GM18511 (cell line): ENCODE results near the gene LILRA5.
"Not testable (repeated sequence)": the region's sequence is repeated elsewhere in the genome, so short reads cannot be mapped to it uniquely, and the experiment has no call there.

Experiments
- ATAC-seq: cut with Tn5 transposase; IDR thresholded peaks from one replicate; pipeline ENCODE4 v1.9.1; 2021; ENCODE audit warnings: mild to moderate bottlenecking, moderate library complexity; ENCODE audit not compliant: unreplicated experiment

Gene LILRA5

DNA sequence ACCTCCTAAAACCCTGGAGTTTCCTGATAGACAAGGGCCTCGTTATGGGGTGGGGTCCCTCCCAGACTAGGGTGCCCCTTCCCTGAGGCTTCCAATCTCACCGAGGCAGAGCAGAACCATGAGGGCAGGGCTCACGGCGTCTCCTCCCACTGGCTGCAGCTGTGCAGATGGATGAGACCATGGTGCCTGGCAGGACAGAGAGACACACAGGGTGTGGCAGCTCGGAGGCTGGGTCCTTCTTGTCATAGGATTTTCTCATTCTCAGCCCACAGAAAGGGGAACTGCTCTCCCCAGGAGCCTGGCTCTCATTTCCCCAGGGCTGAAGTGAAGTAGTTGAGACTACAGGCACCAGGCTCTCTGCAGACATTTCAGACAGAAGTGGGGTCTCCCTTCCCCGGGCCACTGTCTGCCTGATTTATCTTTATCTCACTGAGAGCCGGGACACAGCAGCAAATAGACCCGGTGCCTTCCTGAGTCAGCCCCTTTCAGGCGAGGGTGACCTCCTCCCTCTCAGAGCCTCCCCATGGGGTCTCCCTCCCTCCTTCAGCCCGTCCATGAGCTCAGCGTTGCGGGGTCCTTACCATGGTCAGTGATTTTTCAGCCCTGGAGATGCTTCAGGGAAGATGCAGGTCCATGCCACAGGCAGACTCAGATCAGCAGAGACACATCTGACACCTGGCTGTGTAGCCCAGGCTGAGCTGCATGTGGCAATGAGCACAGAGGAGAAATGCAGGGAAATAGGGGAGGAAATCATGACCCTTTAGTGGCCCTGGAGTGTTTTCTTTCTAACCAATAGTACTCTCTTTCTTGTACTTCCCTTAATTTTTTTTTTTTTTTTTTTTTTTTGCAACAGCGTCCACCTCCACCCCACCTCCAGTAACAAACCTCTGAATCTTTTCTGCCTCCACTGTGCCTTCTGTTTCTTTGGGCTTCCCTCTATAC lies at the start of gene LILRA5:
TSS of gene LILRA5 (minus strand) at position 731 of the 942 bp plus-strand sequence. CDS start at position 584, 147 bp downstream.
- no peak for ATAC-seq

DNA sequence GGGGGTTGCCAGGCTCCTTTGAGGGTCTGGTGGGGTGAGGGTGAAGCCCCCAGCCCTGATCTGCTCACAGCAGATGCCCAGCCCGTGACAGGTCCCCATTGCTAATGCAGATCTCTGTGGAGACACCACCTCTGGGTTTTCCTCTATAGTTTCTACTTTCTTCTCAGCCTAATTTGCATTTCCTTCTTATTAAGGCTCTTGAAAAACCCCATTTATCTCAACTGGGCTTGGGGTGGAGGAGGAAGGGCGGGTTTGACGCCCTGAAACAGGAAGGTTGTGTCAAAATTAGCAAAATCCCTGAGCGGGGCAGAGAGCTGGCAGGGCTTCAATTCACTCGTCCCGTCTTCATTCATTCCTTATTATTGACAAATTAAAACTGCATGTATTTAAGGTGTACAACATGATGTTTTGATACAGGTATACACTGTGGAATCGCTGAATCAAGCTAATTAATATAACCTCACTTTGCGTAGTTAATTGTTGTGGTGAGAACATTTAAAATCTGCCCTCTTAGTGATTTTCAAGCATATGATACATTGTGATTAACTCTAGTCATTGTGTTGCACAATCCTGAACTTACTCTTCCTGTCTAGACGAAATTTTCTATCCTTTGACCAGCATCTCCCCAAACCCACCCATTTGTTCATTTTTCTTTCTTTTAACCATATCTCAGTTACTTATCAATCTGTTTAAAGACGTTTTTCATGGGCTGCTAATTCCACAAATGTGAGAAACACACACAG lies 48.9 kb upstream of the LILRA5 start:
- ATAC-seq, result not testable (repeated sequence)

- peak; percentile 54 for ATAC-seq
Measured at GRCh38 chr19:54359149-54359820, 46.3 kb upstream of the LILRA5 start.

- no peak for ATAC-seq
Measured at GRCh38 chr19:54357381-54357780, 44.4 kb upstream of the LILRA5 start.

DNA sequence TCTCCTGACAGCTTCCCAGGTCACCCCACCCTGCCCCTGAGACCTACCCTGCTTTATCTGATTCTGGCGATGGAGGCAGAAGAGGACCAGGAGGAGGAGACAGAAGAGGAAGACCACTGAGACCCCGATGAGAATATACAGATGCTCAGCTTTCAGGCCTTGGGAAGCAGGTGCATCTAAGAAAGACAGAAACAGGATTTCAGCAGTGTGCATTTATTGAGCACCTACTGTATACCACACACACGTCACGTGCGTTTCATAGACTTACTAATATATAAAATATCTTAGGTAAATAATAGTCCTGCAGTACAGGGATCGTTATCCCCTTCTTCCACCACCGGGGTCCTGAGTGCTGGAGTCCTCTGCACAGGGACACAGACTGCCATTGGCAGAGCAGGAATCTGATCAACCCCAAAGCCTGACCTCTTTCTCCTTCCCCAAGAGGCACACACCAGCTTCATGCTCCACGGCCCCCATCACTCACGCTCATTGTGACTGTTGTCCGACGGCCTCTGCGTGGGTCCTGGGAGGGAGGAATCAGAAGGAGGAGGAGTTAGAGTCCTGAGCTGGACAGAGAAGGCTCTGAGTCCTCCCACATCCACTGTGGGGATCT lies 43.6 kb upstream of the LILRA5 start:
- ATAC-seq, result no peak

GRCh38 chr19:54355675-54356074 lies 42.7 kb upstream of the LILRA5 start:
- no peak for ATAC-seq

DNA sequence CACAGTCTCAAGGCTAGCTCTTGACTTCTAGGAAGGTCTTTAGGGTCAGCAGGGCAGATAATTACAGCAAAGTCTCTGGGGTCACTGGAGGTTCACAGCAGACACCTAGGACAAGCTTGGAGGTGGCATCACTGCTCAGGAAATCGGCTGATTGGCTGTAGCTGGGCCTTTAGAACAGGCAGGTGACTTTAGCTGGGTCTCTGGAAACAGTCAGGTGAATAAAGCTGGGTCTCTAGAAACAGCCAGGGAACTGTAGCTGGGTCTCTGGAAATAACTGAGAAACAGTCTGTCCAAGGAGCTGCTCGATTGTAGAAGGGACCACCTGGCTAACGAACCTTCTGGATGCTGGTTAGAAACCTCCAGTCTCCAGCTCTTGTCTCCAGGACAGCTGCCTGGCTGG lies 41.8 kb upstream of the LILRA5 start:
- ATAC-seq, result no peak

- no peak for ATAC-seq
Measured at GRCh38 chr19:54352546-54352945, 39.6 kb upstream of the LILRA5 start.

DNA sequence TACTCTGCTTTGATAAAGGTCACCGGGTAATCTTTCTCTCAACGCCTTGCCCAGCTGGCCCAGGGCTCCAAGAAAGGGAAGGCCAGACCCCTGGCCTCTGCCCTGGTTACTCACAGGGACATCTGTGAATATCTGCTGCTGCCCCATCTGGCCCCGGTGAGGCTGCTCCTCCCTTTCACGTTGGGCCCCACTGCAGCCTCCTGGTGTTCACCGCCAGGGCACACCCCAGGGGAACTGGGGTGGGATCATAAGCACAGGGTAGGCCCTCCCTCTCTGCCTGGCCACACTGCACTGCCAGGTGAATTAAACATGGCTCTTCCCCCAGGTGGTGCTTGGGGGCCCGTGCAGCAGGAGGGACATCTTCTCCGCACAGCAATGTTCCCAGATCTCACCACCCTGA lies 39.1 kb upstream of the LILRA5 start:
- ATAC-seq, result no peak

- ATAC-seq, result no peak
Measured at GRCh38 chr19:54351474-54351873, 38.5 kb upstream of the LILRA5 start.

- ATAC-seq, result no peak
Measured at GRCh38 chr19:54345938-54346386, 33.0 kb upstream of the LILRA5 start.

- ATAC-seq, result no peak
Measured at GRCh38 chr19:54343868-54344267, 30.9 kb upstream of the LILRA5 start.

GRCh38 chr19:54341295-54341694 lies 28.3 kb upstream of the LILRA5 start:
- no peak for ATAC-seq

- ATAC-seq, result no peak
Measured at GRCh38 chr19:54339646-54340358, 26.8 kb upstream of the LILRA5 start.

DNA sequence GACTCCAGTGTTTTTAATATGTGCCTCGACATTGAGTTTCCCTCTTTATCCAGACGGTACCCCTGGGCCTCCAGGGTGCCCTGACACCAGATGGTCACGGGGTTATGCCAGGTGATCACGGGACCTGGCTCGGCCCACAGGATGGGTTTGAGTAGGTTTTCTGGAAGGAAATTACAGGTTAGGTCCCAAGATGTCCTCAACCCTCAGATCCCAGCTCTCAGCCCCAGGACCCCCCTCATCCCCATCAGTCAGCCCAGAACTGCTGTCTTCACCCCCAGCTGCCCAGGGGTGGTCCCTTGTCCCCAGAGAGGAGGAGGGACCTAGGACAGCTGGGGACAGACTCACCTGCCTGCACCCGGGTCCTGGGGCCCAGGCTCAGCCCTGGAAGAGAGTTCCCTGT lies 25.6 kb upstream of the LILRA5 start:
- ATAC-seq, result no peak

DNA sequence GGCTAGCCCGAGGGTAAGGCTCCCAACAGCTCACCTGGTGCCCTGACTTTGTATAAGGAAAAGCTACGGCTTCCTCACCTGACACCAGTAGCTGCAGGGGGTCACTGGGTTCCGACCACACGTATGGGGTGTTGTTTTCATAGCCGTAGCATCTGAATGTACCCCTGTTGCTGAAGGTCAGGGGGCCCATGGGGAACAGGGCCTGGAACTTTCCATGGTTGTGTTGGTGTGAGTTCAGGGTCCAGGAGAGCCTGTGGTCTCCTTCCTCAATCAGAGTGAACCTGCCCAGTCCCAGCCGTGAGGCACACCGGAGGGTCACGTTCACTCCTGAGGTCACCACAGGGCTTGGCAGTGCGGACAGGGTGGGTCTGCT lies 24.9 kb upstream of the LILRA5 start:
- no peak for ATAC-seq

DNA sequence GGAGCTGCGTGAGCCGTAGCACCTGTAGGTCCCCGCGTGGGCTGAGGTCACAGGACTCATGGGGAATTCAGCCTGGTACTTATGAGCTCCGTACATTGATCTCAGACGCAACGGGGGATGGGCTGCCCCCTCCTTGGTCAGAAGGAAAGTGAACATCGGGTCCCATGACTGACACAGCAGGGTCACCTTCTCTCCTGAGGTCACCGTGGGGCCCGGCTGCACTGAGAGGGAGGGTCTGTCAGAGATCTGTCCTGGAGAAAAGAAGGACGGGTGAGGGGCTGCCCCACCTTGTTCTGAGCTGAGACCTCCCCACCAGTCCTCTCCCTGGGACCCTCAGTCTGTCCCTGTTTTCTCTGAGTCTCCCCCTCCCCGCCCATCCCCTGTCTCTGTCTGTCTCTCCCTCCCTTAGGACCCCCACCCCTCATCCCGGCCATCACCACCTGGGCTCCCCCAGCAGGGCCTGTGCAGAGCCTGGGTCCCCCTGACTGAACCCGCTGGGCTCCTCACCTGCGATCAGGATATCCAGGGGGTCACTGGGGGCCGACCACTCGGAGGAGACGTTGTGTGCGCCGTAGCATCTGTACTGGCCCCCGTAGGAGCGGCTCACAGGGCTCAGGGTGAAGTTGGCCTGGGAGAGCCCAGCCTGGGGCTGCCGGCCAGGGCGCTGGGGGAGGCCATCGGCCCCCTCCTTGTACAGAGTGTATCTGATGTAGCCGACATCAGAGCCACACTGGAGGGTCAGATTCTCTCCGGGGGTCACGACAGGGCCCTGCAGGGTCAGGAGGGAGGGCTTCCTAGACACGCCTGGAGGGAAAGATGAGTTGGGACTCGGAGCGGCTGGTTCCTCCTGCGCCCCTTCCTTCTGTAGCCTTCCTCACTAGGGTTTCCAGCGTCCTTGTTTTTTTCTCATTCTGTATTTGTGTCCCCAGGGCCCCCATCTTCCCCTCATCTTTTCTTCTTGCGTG lies 24.2 kb upstream of the LILRA5 start:
- ATAC-seq, result no peak

DNA sequence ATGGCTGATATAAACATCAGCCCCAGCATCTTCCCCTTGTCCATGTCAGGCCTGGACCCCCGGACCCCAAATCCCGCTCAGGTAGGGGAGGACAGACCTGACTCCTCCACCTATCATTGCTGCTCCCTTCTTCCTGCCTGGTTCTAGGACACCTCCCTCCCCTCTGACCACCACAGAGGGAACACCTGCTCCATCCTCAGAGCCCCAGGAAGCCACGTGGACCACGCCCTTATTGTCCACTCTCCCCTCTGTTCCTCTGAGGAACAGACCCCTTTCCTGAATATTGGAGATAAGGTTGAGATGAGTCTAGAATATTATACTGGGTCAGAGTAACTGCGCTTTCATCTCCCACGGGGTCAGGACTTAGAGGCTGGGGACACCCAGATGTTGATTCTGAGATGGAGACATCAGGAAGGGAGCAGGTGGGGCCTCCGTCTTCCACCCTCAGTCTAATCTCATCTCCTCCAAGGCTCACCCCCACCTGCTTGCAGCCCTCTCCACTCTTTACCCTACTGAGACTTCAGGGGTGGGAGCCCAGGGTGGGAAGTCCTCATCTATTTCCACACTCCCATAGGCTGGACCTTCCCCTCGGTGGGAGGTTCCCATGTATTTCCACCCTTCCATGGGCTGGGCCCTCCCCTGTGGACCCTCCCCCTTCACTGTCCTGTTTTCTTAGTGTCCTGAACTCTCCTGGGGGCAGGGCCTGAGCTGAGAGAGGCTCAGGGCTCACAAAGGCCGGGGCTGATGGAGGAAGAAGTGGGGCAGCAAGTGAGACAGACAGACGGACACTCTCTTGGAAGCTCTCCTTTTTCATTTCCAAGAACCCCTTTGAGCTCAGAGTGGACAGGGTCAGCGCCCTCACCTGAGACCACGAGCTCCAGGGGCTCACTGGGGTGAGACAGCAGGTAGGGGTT lies 23.3 kb upstream of the LILRA5 start:
- ATAC-seq, result no peak
